ENCODE results near the gene ZNF30.

Gene ZNF30

DNA sequence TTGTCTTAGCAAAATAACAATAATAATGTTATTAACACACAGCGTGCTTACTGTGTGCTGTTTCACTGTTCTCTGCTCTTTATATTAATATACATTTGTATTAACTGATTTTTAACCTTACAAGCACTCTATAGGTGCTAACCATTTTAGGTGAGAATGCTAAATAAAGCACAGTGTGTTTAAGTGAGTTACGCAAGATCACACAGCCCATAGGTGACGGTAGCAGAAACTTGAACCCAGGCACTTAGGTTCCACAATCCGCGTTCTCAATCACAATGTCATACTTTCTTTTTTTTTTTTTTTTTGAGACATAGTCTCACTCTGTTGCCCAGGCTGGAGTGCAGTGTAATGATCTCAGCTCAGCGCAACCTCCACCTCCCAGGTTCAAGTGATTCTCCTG, 5.8 kb downstream of the ZNF30 start:
- no peak for DNase-seq (ENCODE audit: low read depth)
- no peak overlapping the region for H3K4me3 ChIP-seq (ENCODE audit: low read depth, low read length)
- TF ChIP-seq, protein P1, sequence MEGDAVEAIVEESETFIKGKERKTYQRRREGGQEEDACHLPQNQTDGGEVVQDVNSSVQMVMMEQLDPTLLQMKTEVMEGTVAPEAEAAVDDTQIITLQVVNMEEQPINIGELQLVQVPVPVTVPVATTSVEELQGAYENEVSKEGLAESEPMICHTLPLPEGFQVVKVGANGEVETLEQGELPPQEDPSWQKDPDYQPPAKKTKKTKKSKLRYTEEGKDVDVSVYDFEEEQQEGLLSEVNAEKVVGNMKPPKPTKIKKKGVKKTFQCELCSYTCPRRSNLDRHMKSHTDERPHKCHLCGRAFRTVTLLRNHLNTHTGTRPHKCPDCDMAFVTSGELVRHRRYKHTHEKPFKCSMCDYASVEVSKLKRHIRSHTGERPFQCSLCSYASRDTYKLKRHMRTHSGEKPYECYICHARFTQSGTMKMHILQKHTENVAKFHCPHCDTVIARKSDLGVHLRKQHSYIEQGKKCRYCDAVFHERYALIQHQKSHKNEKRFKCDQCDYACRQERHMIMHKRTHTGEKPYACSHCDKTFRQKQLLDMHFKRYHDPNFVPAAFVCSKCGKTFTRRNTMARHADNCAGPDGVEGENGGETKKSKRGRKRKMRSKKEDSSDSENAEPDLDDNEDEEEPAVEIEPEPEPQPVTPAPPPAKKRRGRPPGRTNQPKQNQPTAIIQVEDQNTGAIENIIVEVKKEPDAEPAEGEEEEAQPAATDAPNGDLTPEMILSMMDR (IDR thresholded peaks at IDR 0.05; ENCODE audit: control insufficient read depth, extremely low read depth, insufficient read depth) = no peak

DNA sequence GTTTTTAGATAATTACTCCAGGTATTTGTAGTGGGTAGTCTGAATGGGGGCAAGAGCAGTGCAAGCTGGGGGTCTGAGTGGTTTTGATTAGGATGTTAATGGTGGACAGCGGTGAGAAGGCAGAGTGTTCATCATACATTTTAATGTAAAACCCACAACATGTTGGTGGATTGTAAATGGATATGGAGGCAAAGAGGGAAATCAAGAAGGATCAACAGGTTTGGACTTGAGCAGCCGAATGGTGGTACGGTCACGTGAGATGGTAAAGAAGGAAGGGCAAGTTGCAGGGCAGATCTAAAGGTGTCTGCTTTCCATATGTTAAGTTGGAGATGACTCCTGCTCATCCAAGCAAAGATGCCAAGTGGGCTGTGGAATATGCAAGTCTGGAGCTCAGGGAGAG, 9.5 kb downstream of the ZNF30 start:
- TF ChIP-seq, protein P1 (IDR thresholded peaks at IDR 0.05; ENCODE audit: control insufficient read depth, extremely low read depth, insufficient read depth) = no peak
- no peak for DNase-seq (ENCODE audit: low read depth)
- H3K4me3 ChIP-seq (ENCODE audit: low read depth, low read length) = no peak overlapping the region

DNA sequence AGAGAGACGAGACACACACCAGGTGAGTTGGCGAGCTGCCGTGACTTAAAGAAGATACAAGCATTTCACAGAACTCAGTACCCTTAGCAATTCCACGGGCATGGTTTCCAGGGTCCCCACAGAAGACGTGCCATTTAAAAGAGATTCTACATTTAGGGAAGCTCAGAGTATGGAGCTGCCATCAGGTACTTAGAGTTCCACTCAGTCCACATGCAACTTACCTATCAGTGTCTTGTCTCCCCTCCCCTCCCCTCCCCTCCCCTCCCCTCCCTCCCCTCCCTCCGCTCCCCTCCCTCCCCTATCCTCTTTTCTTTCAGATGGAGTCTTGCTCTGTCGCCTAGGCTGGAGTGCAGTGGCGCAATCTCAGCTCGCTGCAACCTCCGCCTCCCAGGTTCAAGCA, 12.2 kb downstream of the ZNF30 start:
- H3K4me3 ChIP-seq (ENCODE audit: low read depth, low read length) = no peak overlapping the region
- TF ChIP-seq, protein P1 (IDR thresholded peaks at IDR 0.05; ENCODE audit: control insufficient read depth, extremely low read depth, insufficient read depth) = no peak
- DNase-seq (ENCODE audit: low read depth) = no peak

DNA sequence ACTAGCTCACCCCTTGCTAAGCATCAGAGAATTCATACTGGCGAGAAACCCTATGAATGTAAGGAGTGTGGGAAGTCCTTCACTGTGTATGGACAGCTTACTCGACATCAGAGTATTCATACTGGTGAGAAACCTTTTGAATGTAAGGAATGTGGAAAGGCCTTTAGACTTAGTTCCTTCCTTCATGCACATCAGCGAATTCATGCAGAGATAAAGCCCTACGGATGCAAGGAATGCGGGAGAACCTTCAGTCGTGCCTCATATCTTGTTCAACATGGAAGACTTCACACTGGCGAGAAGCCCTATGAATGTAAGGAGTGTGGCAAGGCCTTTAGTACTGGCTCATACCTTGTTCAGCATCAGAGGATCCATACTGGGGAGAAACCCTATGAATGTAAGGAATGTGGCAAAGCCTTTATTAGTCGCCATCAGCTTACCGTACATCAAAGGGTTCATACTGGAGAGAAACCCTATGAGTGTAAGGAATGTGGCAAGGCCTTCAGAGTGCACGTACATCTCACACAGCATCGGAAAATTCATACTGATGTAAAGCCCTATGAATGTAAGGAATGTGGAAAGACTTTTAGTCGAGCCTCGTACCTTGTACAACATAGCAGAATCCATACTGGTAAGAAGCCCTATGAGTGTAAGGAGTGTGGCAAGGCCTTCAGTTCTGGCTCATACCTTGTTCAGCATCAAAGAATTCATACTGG, 17.3 kb downstream of the ZNF30 start:
- TF ChIP-seq, protein P1 (IDR thresholded peaks at IDR 0.05; ENCODE audit: control insufficient read depth, extremely low read depth, insufficient read depth) = no peak
- no peak for DNase-seq (ENCODE audit: low read depth)
- no peak overlapping the region for H3K4me3 ChIP-seq (ENCODE audit: low read depth, low read length)

DNA sequence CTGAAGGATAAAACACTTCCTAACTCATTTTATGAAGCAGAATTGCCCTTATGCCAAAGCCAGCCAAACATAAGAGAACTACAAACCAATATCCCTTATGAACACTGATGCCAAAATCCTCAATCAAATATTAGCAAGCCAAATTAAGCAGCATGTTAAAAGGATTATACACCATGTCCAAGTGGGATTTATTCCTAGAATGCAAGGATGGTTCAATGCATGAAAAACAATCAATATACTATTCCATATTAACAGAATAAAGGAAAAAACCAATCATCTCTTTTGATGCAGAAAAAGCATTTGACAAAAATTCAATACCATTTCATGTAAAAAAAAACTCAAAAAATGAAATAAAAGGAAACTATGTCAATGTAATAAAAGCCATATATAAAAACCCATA, 26.4 kb downstream of the ZNF30 start:
- H3K4me3 ChIP-seq (ENCODE audit: low read depth, low read length) = no peak overlapping the region
- TF ChIP-seq, protein P1 (IDR thresholded peaks at IDR 0.05; ENCODE audit: control insufficient read depth, extremely low read depth, insufficient read depth) = no peak
- no peak for DNase-seq (ENCODE audit: low read depth)

DNA sequence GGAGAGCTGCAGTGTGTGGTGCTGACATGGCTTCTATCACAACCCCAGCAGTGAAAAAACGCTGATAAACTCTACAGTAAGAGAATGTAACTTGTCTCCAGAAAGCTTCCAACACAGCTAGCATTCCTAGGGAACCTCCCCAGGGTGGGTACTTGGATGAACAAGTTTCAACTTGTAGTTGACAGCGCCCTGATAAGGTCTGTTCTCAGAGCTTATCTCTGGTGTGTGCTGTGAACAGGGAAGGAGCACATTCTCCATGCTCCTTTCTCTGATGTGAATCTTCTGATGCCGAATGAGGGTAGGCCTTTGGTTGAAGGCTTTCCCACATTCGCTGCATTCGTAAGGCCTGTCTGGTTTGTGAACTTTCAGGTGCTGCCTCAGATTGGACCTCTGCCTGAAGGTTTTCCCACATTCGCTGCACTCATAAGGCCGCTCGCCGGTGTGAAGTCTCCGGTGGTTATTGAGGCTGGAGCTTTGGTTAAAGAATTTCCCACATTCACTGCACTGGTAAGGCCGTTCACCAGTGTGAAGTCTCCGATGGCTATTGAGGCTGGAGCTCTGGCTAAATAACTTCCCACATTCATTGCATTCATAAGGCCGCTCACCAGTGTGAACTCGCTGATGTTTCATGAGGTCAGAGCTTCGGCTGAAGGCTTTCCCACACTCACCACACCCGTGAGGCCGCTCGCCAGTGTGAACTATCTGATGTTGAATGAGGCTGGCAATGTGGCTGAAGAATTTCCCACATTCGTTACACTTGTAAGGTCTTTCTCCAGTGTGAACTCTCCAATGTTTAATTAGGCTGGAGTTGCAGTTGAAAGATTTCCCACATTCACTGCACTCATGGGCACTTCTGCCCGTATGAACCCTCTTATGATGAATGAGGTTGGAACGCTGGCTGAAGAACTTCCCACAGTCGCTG, 31.4 kb downstream of the ZNF30 start:
- no peak for DNase-seq (ENCODE audit: low read depth)
- H3K4me3 ChIP-seq (ENCODE audit: low read depth, low read length) = no peak overlapping the region
- TF ChIP-seq, protein P1 (IDR thresholded peaks at IDR 0.05; ENCODE audit: control insufficient read depth, extremely low read depth, insufficient read depth) = no peak

Measured in LNCaP clone FGC (cell line).